Body of pancreas (tissue), 4 donors: ENCODE measurements around the gene ABCG1.

Source experiments
- CTCF ChIP-seq, 7 experiments: fragments of 450-650 bp in 4 of 7; fragments of 200-600 bp in 3 of 7; sonication (generic) in 3 of 7; IDR thresholded peaks; one replicate each; pipeline ENCODE4 v1.5.1; 2016 to 2019; ENCODE audit warnings: antibody characterized with exemption in 7 of 7
- POLR2A ChIP-seq, 3 donors: fragments of 450-650 bp; IDR thresholded peaks; one replicate each; pipeline ENCODE4 v1.6.1; 2016; ENCODE audit warnings: antibody characterized with exemption in 3 of 3, mild to moderate bottlenecking in 2 of 3

- TF ChIP-seq CTCF (IDR thresholded peaks at IDR 0.05) (no peak), POLR2A (IDR thresholded peaks at IDR 0.05) (no peak)
Observed at GRCh38 chr21:42171091-42172053, 47.6 kb upstream of the ABCG1 start.
